Thyroid gland (tissue), 4 donors: ENCODE measurements around the gene GFRA4.
A peak's percentile ranks its signal among the peaks of the same experiment; 100 is the strongest.

Experiments used
- POLR2A ChIP-seq, 2 donors: fragments of 450-650 bp; IDR thresholded peaks; one replicate each; pipeline ENCODE4 v1.6.1; 2017; ENCODE audit warnings: antibody characterized with exemption in 2 of 2, mild to moderate bottlenecking in 2 of 2, moderate library complexity in 1 of 2
- TF ChIP-seq, protein P1 (sequence below), 6 experiments: fragments of 200-600 bp in 3 of 6; fragments of 450-650 bp in 3 of 6; sonication (generic) in 3 of 6; IDR thresholded peaks; one replicate each; pipeline ENCODE4 v1.5.1; 2016 to 2019; ENCODE audit warnings: antibody characterized with exemption in 6 of 6, mild to moderate bottlenecking in 2 of 6, inconsistent platforms in 1 of 6, moderate library complexity in 1 of 6

DNA sequence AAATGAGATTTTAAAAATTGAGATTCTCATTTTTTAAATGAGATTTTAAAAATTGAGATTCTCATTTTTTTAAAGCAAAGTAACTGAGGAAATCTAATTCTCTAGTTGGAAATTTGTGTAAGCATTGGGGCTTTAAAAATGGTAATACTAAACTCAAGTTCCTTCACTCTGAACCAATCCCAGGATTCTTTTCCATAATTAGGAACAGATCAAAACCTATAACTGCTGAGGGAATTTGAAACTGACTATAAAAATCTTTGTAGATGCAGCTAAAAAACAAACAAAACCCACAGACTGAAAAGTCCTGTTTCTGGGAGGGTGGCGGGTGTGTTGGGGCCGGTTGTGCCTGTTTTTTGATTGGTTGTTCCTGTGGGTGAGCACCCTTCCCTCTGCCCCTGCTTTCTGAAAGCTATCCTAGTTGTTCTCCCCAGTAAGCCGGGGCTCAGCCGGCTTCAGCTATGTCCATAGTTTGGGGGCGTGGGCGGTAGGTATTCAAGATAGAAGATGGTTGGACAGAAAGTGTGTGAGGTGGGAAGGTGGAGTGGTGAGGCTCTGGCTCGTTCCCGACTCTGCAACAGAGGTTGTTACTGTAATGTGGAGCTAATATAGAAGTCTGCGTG, 49.3 kb downstream of the GFRA4 start:
- TF ChIP-seq, protein P1, sequence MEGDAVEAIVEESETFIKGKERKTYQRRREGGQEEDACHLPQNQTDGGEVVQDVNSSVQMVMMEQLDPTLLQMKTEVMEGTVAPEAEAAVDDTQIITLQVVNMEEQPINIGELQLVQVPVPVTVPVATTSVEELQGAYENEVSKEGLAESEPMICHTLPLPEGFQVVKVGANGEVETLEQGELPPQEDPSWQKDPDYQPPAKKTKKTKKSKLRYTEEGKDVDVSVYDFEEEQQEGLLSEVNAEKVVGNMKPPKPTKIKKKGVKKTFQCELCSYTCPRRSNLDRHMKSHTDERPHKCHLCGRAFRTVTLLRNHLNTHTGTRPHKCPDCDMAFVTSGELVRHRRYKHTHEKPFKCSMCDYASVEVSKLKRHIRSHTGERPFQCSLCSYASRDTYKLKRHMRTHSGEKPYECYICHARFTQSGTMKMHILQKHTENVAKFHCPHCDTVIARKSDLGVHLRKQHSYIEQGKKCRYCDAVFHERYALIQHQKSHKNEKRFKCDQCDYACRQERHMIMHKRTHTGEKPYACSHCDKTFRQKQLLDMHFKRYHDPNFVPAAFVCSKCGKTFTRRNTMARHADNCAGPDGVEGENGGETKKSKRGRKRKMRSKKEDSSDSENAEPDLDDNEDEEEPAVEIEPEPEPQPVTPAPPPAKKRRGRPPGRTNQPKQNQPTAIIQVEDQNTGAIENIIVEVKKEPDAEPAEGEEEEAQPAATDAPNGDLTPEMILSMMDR (IDR thresholded peaks at IDR 0.05), result no peak
- peak in 1 of 2 donors; percentile 48 for TF ChIP-seq POLR2A (IDR thresholded peaks at IDR 0.05)
